Natural killer cell treated with Interleukin-12 subunit alpha and Interleukin-12 subunit beta and Interleukin-15 and Interleukin-18, amount 100 ng/mL, for 72 hours (primary cell): Measurements from ENCODE around the gene PIAS1. TPM values are rescaled to one million over a fixed set of nuclear protein-coding genes. Genes with fewer than 3 reads are reported as not detected.

Experiments
- ATAC-seq, 2 donors: fragments of 150-1000 bp; cut with Tn5 transposase in 1 of 2; sonication (Bioruptor Pico), chemical (Tn5 transposase) in 1 of 2; 2 replicates each; pipeline ENCODE4 v1.10.0; 2021
- DNase-seq: peaks from one replicate; pipeline ENCODE4 v3.0.0; 2022; ENCODE audit warnings: low spot score
- H3K27ac Mint-ChIP-seq, 2 donors: 1 replicate in 1 of 2; 2 replicates in 1 of 2; pipeline ENCODE4 v1.8.0; 2022; ENCODE audit warnings: mixed read lengths in 2 of 2, mild to moderate bottlenecking in 1 of 2, moderate library complexity in 1 of 2
- H3K27me3 Mint-ChIP-seq, 2 donors: 1 replicate in 1 of 2; 2 replicates in 1 of 2; pipeline ENCODE4 v1.8.0; 2022; ENCODE audit warnings: mixed read lengths in 2 of 2
- H3K36me3 Mint-ChIP-seq: one replicate; pipeline ENCODE4 v1.8.0; 2022; ENCODE audit warnings: mixed read lengths
- H3K4me1 Mint-ChIP-seq, 2 donors: 1 replicate in 1 of 2; 2 replicates in 1 of 2; pipeline ENCODE4 v1.8.0; 2022; ENCODE audit warnings: low read depth in 2 of 2, mixed read lengths in 2 of 2, mild to moderate bottlenecking in 1 of 2
- H3K4me3 Mint-ChIP-seq: one replicate; pipeline ENCODE4 v1.8.0; 2022; ENCODE audit warnings: mixed read lengths
- H3K9me3 Mint-ChIP-seq: 2 replicates; pipeline ENCODE4 v1.8.0; 2022; ENCODE audit warnings: mixed read lengths
- total RNA-seq, 2 donors: library from RNA; stranded (reverse); gene quantifications; one replicate each; pipeline ENCODE4 v1.2.3, GENCODE V29; 2022

Gene PIAS1
- total RNA-seq, 2 donors from 2014 or later: 35.0 to 50.4 TPM

- Mint-ChIP-seq H3K9me3 (no peaks in the 10 kb centered on the region), H3K4me3 (no peak overlapping the region), H3K4me1 (peaks cover 21 to 29% of the 10 kb centered on the region in 2 donors), H3K27me3 (no peaks in the 10 kb centered on the region), H3K27ac (no peak overlapping the region), H3K36me3 (no peaks in the 10 kb centered on the region)
- ATAC-seq (no peak), DNase-seq (no peak)
These were observed 75.0 kb downstream of the PIAS1 start for GRCh38 chr15:68129072-68129471.

GRCh38 chr15:68130851-68131250 is 76.7 kb downstream of the PIAS1 start:
- DNase-seq (no peak), ATAC-seq (no peak)
- no peaks in the 10 kb centered on the region for H3K36me3 Mint-ChIP-seq
- no peak overlapping the region for H3K4me3 Mint-ChIP-seq
- H3K9me3 Mint-ChIP-seq: no peaks in the 10 kb centered on the region
- no peaks in the 10 kb centered on the region for H3K27me3 Mint-ChIP-seq
- peaks cover 11 to 17% of the 10 kb centered on the region in 2 donors for H3K4me1 Mint-ChIP-seq
- H3K27ac Mint-ChIP-seq: no peak overlapping the region

- DNase-seq (no peak), ATAC-seq (no peak)
- Mint-ChIP-seq H3K36me3 (no peaks in the 10 kb centered on the region), H3K27me3 (no peaks in the 10 kb centered on the region), H3K9me3 (no peaks in the 10 kb centered on the region), H3K4me1 (peaks cover 8 to 17% of the 10 kb centered on the region in 2 donors), H3K4me3 (no peak overlapping the region), H3K27ac (no peak overlapping the region)
These were observed 83.0 kb downstream of the PIAS1 start for GRCh38 chr15:68137096-68137495.

- H3K4me3 Mint-ChIP-seq: no peak overlapping the region
- peaks cover 5% of the 10 kb centered on the region for H3K36me3 Mint-ChIP-seq
- no peak for ATAC-seq
- no peak for DNase-seq
- no peaks in the 10 kb centered on the region for H3K9me3 Mint-ChIP-seq
- H3K4me1 Mint-ChIP-seq: peaks cover 3 to 4% of the 10 kb centered on the region in 2 donors
- no peak overlapping the region for H3K27ac Mint-ChIP-seq
- H3K27me3 Mint-ChIP-seq: no peaks in the 10 kb centered on the region
These were observed 89.0 kb downstream of the PIAS1 start for GRCh38 chr15:68143129-68143528.

GRCh38 chr15:68143785-68144184 is 89.7 kb downstream of the PIAS1 start:
- Mint-ChIP-seq H3K4me3 (no peak overlapping the region), H3K4me1 (peaks cover 6 to 7% of the 10 kb centered on the region in 2 donors), H3K9me3 (no peaks in the 10 kb centered on the region), H3K27me3 (no peaks in the 10 kb centered on the region), H3K27ac (no peak overlapping the region), H3K36me3 (peaks cover 5% of the 10 kb centered on the region)
- ATAC-seq (no peak), DNase-seq (no peak)

- Mint-ChIP-seq H3K9me3 (no peaks in the 10 kb centered on the region), H3K4me3 (no peak overlapping the region)
These were observed 91.6 kb downstream of the PIAS1 start for GRCh38 chr15:68145706-68146105.

GRCh38 chr15:68148039-68148438 is 93.9 kb downstream of the PIAS1 start:
- Mint-ChIP-seq H3K27ac (no peak overlapping the region), H3K4me1 (peaks cover 14 to 16% of the 10 kb centered on the region in 2 donors), H3K9me3 (no peaks in the 10 kb centered on the region), H3K4me3 (no peak overlapping the region), H3K36me3 (peaks cover 13% of the 10 kb centered on the region), H3K27me3 (no peaks in the 10 kb centered on the region)
- ATAC-seq: no peak
- no peak for DNase-seq

More at GRCh38 chr15:68145706-68146105, 91.6 kb downstream of the PIAS1 start:
- no peaks in the 10 kb centered on the region for H3K27me3 Mint-ChIP-seq
- H3K4me1 Mint-ChIP-seq: peaks cover 9 to 10% of the 10 kb centered on the region in 2 donors
- no peak for DNase-seq
- no peak overlapping the region for H3K27ac Mint-ChIP-seq
- ATAC-seq: no peak
- peaks cover 5% of the 10 kb centered on the region for H3K36me3 Mint-ChIP-seq

- Mint-ChIP-seq H3K36me3 (peaks cover 16% of the 10 kb centered on the region), H3K27me3 (no peaks in the 10 kb centered on the region), H3K4me1 (peaks cover 14 to 16% of the 10 kb centered on the region in 2 donors), H3K9me3 (no peaks in the 10 kb centered on the region), H3K27ac (no peak overlapping the region), H3K4me3 (no peak overlapping the region)
- ATAC-seq (no peak), DNase-seq (no peak)
These were observed 94.9 kb downstream of the PIAS1 start for GRCh38 chr15:68149059-68149458.

GRCh38 chr15:68150187-68150586 is 96.1 kb downstream of the PIAS1 start:
- peaks cover 19% of the 10 kb centered on the region for H3K36me3 Mint-ChIP-seq
- DNase-seq (no peak), ATAC-seq (no peak)
- no peaks in the 10 kb centered on the region for H3K27me3 Mint-ChIP-seq
- no peak overlapping the region for H3K27ac Mint-ChIP-seq
- H3K4me1 Mint-ChIP-seq: peaks cover 14 to 16% of the 10 kb centered on the region in 2 donors
- H3K9me3 Mint-ChIP-seq: no peaks in the 10 kb centered on the region
- H3K4me3 Mint-ChIP-seq: no peak overlapping the region

GRCh38 chr15:68151277-68151676 is 97.2 kb downstream of the PIAS1 start:
- peaks cover 14% of the 10 kb centered on the region for H3K36me3 Mint-ChIP-seq
- peaks cover 14 to 16% of the 10 kb centered on the region in 2 donors for H3K4me1 Mint-ChIP-seq

GRCh38 chr15:68152342-68152741 is 98.2 kb downstream of the PIAS1 start:
- Mint-ChIP-seq H3K9me3 (no peaks in the 10 kb centered on the region), H3K36me3 (peaks cover 14% of the 10 kb centered on the region), H3K27ac (no peak overlapping the region), H3K4me3 (no peak overlapping the region), H3K27me3 (no peaks in the 10 kb centered on the region), H3K4me1 (peaks cover 14 to 16% of the 10 kb centered on the region in 2 donors)
- DNase-seq (no peak), ATAC-seq (no peak)

More at GRCh38 chr15:68151277-68151676, 97.2 kb downstream of the PIAS1 start:
- no peak for ATAC-seq
- no peak overlapping the region for H3K4me3 Mint-ChIP-seq
- no peaks in the 10 kb centered on the region for H3K9me3 Mint-ChIP-seq
- H3K27ac Mint-ChIP-seq: no peak overlapping the region
- no peak for DNase-seq
- H3K27me3 Mint-ChIP-seq: no peaks in the 10 kb centered on the region

GRCh38 chr15:68154923-68155559 is 100.9 kb downstream of the PIAS1 start:
- ATAC-seq: no peak
- no peak for DNase-seq
- Mint-ChIP-seq H3K4me3 (no peak overlapping the region), H3K4me1 (peaks cover 4 to 7% of the 10 kb centered on the region in 2 donors), H3K36me3 (peaks cover 14% of the 10 kb centered on the region), H3K27ac (no peak overlapping the region), H3K27me3 (no peaks in the 10 kb centered on the region), H3K9me3 (no peaks in the 10 kb centered on the region)

- ATAC-seq: no peak
- Mint-ChIP-seq H3K36me3 (peaks cover 27% of the 10 kb centered on the region), H3K9me3 (no peaks in the 10 kb centered on the region), H3K27me3 (no peaks in the 10 kb centered on the region), H3K4me1 (peaks cover 5 to 7% of the 10 kb centered on the region in 2 donors), H3K27ac (no peak overlapping the region), H3K4me3 (no peak overlapping the region)
- DNase-seq: no peak
These were observed 103.0 kb downstream of the PIAS1 start for GRCh38 chr15:68157074-68157473.

- H3K9me3 Mint-ChIP-seq: no peaks in the 10 kb centered on the region
- peaks cover 19% of the 10 kb centered on the region for H3K36me3 Mint-ChIP-seq
- ATAC-seq (no peak), DNase-seq (no peak)
- H3K27me3 Mint-ChIP-seq: no peaks in the 10 kb centered on the region
- no peak overlapping the region for H3K27ac Mint-ChIP-seq
- H3K4me3 Mint-ChIP-seq: no peak overlapping the region
- peaks cover 3 to 5% of the 10 kb centered on the region in 2 donors for H3K4me1 Mint-ChIP-seq
These were observed 104.0 kb downstream of the PIAS1 start for GRCh38 chr15:68158046-68158628.
